Testis (tissue), 3 donors: ENCODE results near the gene HYAL3. TPM values are rescaled to one million over a fixed set of nuclear protein-coding genes. Genes with fewer than 3 reads are reported as not detected.
"Not testable (repeated sequence)": the region's sequence is repeated elsewhere in the genome, so short reads cannot be mapped to it uniquely, and the experiment has no call there.

ENCODE experiments used
- DNase-seq: peaks from one replicate; pipeline ENCODE4 v3.0.0-alpha.2; 2019
- H3K27ac ChIP-seq, 2 donors: fragments of 200-600 bp; sonication (generic); one replicate each; pipeline ENCODE4 v1.5.1; 2019
- H3K27me3 ChIP-seq: fragments of 200-600 bp; sonication (generic); one replicate; pipeline ENCODE4 v1.5.1; 2019
- H3K36me3 ChIP-seq: fragments of 200-600 bp; sonication (generic); one replicate; pipeline ENCODE4 v1.5.1; 2017; ENCODE audit warnings: low read depth; ENCODE audit errors: missing control alignments
- H3K4me1 ChIP-seq: fragments of 200-600 bp; sonication (generic); one replicate; pipeline ENCODE4 v1.5.1; 2019
- H3K4me3 ChIP-seq, 2 donors: fragments of 200-600 bp; sonication (generic); one replicate each; pipeline ENCODE4 v1.5.1; 2017 to 2019
- H3K9me3 ChIP-seq: fragments of 200-600 bp; sonication (generic); one replicate; pipeline ENCODE4 v1.5.1; 2017
- CTCF ChIP-seq, 3 experiments: fragments of 450-650 bp in 2 of 3; fragments of 200-600 bp in 1 of 3; sonication (generic) in 1 of 3; IDR thresholded peaks; one replicate each; pipeline ENCODE4 v1.5.1; 2016 to 2019; ENCODE audit warnings: antibody characterized with exemption in 3 of 3, mild to moderate bottlenecking in 2 of 3, moderate library complexity in 1 of 3
- POLR2A ChIP-seq: fragments of 450-650 bp; IDR thresholded peaks from one replicate; pipeline ENCODE4 v1.6.1; 2017; ENCODE audit warnings: antibody characterized with exemption, mild to moderate bottlenecking, moderate library complexity
- WGBS, 2 donors: methylation state at CpG; one replicate each; pipeline ENCODE4 v1.1.5; 2018; 5-methylcytosine and 5-hydroxymethylcytosine counted together
- intact Hi-C: fragments of 100-400 bp; cut with DNase I; formaldehyde crosslinking; loops from one replicate; pipeline ENCODE4 v1.15.1; 2023; ENCODE audit warnings: low total_unique reads
- polyA plus RNA-seq: library from polyadenylated mRNA; stranded (reverse); fragments of 350-450 nt; fragmentation: Illumina TruSeq; extraction: RNeasy Lipid Tissue Mini Kit (QIAGEN cat#74804); gene quantifications from one replicate; pipeline ENCODE4 v1.2.3, GENCODE V29; 2014; ENCODE audit warnings: low read depth, low replicate concordance; ENCODE audit not compliant: insufficient read depth
- total RNA-seq, 2 donors: library from RNA; depleted of rRNA; stranded (reverse); fragments of >200 nt; gene quantifications; one replicate each; pipeline ENCODE4 v1.2.3, GENCODE V29; 2016

HYAL3 gene
- total and polyA plus RNA-seq, 3 donors from 2014 or later, result 13.8 to 27.9 (median 25.2) TPM

GRCh38 chr3:50264964-50265485 is 34.2 kb downstream of the HYAL3 start:
- intact Hi-C loops, result no loop called here
- 67 to 68% methylated on average over 4 to 7 of the region's 7 CpGs for WGBS, 2 donors
- H3K4me3 ChIP-seq, result no peak overlapping the region
- H3K4me1 ChIP-seq, result peaks cover 69% of the 10 kb centered on the region
- no peaks in the 10 kb centered on the region for H3K36me3 ChIP-seq
- no peaks in the 10 kb centered on the region for H3K27me3 ChIP-seq
- peak overlapping the region; percentile 71 to 72 for H3K27ac ChIP-seq
- no peaks in the 10 kb centered on the region for H3K9me3 ChIP-seq
- TF ChIP-seq CTCF (IDR thresholded peaks at IDR 0.05) (no peak), POLR2A (no peak)
- no peak for DNase-seq

GRCh38 chr3:50264383-50264963 is 34.7 kb downstream of the HYAL3 start:
- Histone ChIP-seq H3K27me3 (no peaks in the 10 kb centered on the region), H3K4me3 (no peak overlapping the region), H3K27ac (peak overlapping the region; percentile 71 to 72), H3K9me3 (no peaks in the 10 kb centered on the region), H3K36me3 (no peaks in the 10 kb centered on the region), H3K4me1 (peaks cover 70% of the 10 kb centered on the region)
- intact Hi-C loops, result no loop called here
- WGBS, 2 donors, result 34 to 50% methylated on average over 7 of the region's 7 CpGs
- DNase-seq, result peak; percentile 74
- TF ChIP-seq POLR2A (no peak), CTCF (IDR thresholded peaks at IDR 0.05) (no peak)

- no peak overlapping the region for H3K4me3 ChIP-seq
- WGBS, 2 donors, result 59 to 71% methylated on average over 6 of the region's 6 CpGs
Measured at GRCh38 chr3:50263478-50264382, 35.5 kb downstream of the HYAL3 start.

GRCh38 chr3:50262778-50263177 is 36.4 kb downstream of the HYAL3 start:
- 82 to 85% methylated on average over 7 of the region's 7 CpGs for WGBS, 2 donors
- intact Hi-C loops, result no loop called here
- Histone ChIP-seq H3K27me3 (no peaks in the 10 kb centered on the region), H3K9me3 (no peaks in the 10 kb centered on the region), H3K36me3 (no peaks in the 10 kb centered on the region), H3K4me3 (no peak overlapping the region), H3K4me1 (peaks cover 60% of the 10 kb centered on the region), H3K27ac (no peak overlapping the region)
- no peak for DNase-seq
- no peak for TF ChIP-seq POLR2A
- TF ChIP-seq CTCF (IDR thresholded peaks at IDR 0.05), result no peak

More at GRCh38 chr3:50263478-50264382, 35.5 kb downstream of the HYAL3 start:
- H3K27me3 ChIP-seq, result no peaks in the 10 kb centered on the region
- no peak for DNase-seq
- no peaks in the 10 kb centered on the region for H3K36me3 ChIP-seq
- peak overlapping the region; percentile 66 to 72 for H3K27ac ChIP-seq
- no peak for TF ChIP-seq CTCF (IDR thresholded peaks at IDR 0.05)
- no peak for TF ChIP-seq POLR2A
- peaks cover 66% of the 10 kb centered on the region for H3K4me1 ChIP-seq
- intact Hi-C loops, result no loop called here
- H3K9me3 ChIP-seq, result no peaks in the 10 kb centered on the region

GRCh38 chr3:50262200-50262599 is 37.0 kb downstream of the HYAL3 start:
- intact Hi-C loops, H3K36me3 ChIP-seq: not testable (repeated sequence)

More at GRCh38 chr3:50262200-50262599, 37.0 kb downstream of the HYAL3 start:
- Histone ChIP-seq H3K4me1 (peaks cover 55% of the 10 kb centered on the region), H3K27ac (peak overlapping the region in 1 of 2 donors; percentile 99)
- DNase-seq, H3K4me3 ChIP-seq, H3K27me3 ChIP-seq, H3K9me3 ChIP-seq: not testable (repeated sequence)
- 95 to 99% methylated on average over 4 of the region's 4 CpGs for WGBS, 2 donors
